ENCODE results near the gene SERPINA4.
"Not testable (repeated sequence)": the region's sequence is repeated elsewhere in the genome, so short reads cannot be mapped to it uniquely, and the experiment has no call there.

Gene SERPINA4

GRCh38 chr14:94571395-94571794 is 10.2 kb downstream of the SERPINA4 start:
- in situ Hi-C loops (cut with HindIII; ENCODE audit: low sequenced_read_pairs): no loop called here
- no peak overlapping the region for H3K4me3 ChIP-seq (ENCODE audit: low read depth, low read length)
- TF ChIP-seq CTCF (IDR thresholded peaks at IDR 0.05; ENCODE audit: low read depth, low read length): no peak
- peak; percentile 9 for DNase-seq (ENCODE audit: low read depth, low spot score)

- no peak overlapping the region for H3K4me3 ChIP-seq (ENCODE audit: low read depth, low read length)
- in situ Hi-C loops (cut with HindIII; ENCODE audit: low sequenced_read_pairs): no loop called here
- peak; percentile 28 for DNase-seq (ENCODE audit: low read depth, low spot score)
- no peak for TF ChIP-seq CTCF (IDR thresholded peaks at IDR 0.05; ENCODE audit: low read depth, low read length)
Observed at GRCh38 chr14:94571950-94572349, 10.7 kb downstream of the SERPINA4 start.

- in situ Hi-C loops (cut with HindIII; ENCODE audit: low sequenced_read_pairs): no loop called here
- no peak for DNase-seq (ENCODE audit: low read depth, low spot score)
- TF ChIP-seq CTCF (IDR thresholded peaks at IDR 0.05; ENCODE audit: low read depth, low read length): no peak
- H3K4me3 ChIP-seq (ENCODE audit: low read depth, low read length): no peak overlapping the region
Observed at GRCh38 chr14:94572637-94573303, 11.5 kb downstream of the SERPINA4 start.

GRCh38 chr14:94573475-94574277 is 12.4 kb downstream of the SERPINA4 start:
- no peak for DNase-seq (ENCODE audit: low read depth, low spot score)
- no peak for TF ChIP-seq CTCF (IDR thresholded peaks at IDR 0.05; ENCODE audit: low read depth, low read length)
- no peak overlapping the region for H3K4me3 ChIP-seq (ENCODE audit: low read depth, low read length)
- in situ Hi-C loops (cut with HindIII; ENCODE audit: low sequenced_read_pairs): no loop called here

- in situ Hi-C loops (cut with HindIII; ENCODE audit: low sequenced_read_pairs): no loop called here
- H3K4me3 ChIP-seq (ENCODE audit: low read depth, low read length): no peak overlapping the region
- no peak for DNase-seq (ENCODE audit: low read depth, low spot score)
- no peak for TF ChIP-seq CTCF (IDR thresholded peaks at IDR 0.05; ENCODE audit: low read depth, low read length)
Observed at GRCh38 chr14:94574336-94574735, 13.1 kb downstream of the SERPINA4 start.

GRCh38 chr14:94575730-94576585 is 14.7 kb downstream of the SERPINA4 start:
- DNase-seq (ENCODE audit: low read depth, low spot score): peak; percentile 80
- TF ChIP-seq CTCF (IDR thresholded peaks at IDR 0.05; ENCODE audit: low read depth, low read length): no peak
- H3K4me3 ChIP-seq (ENCODE audit: low read depth, low read length): no peak overlapping the region
- in situ Hi-C loops (cut with HindIII; ENCODE audit: low sequenced_read_pairs): no loop called here

GRCh38 chr14:94577472-94577871 is 16.2 kb downstream of the SERPINA4 start:
- in situ Hi-C loops (cut with HindIII; ENCODE audit: low sequenced_read_pairs); H3K4me3 ChIP-seq (ENCODE audit: low read depth, low read length); DNase-seq (ENCODE audit: low read depth, low spot score): not testable (repeated sequence)

All from astrocyte of the spinal cord (primary cell).